HepG2 (cell line): ENCODE data around the gene TPGS1. TPM values are rescaled to one million over a fixed set of nuclear protein-coding genes. Genes with fewer than 3 reads are reported as not detected.

Experiments
- ATF7 ChIP-seq, 2 experiments: fragments of 450-650 bp in 1 of 2; sonication (generic) in 1 of 2; formaldehyde crosslinking in 1 of 2; IDR thresholded peaks; 2 replicates each; pipeline versions ENCODE4 v1.4.0 to v1.6.1; 2016 to 2020; ENCODE audit warnings: antibody characterized with exemption in 1 of 2, mild to moderate bottlenecking in 1 of 2, missing genetic modification reagents in 1 of 2
- FOXK1 ChIP-seq: sonication (generic); formaldehyde crosslinking; IDR thresholded peaks from 2 replicates; pipeline ENCODE4 v1.4.0; 2020; ENCODE audit warnings: low read depth, missing genetic modification reagents, borderline replicate concordance
- HIVEP1 ChIP-seq: sonication (generic); formaldehyde crosslinking; IDR thresholded peaks from 2 replicates; pipeline ENCODE4 v1.4.0; 2020; ENCODE audit warnings: mild to moderate bottlenecking, missing genetic modification reagents
- ISX ChIP-seq: sonication (generic); formaldehyde crosslinking; conservative IDR thresholded peaks from 2 replicates; pipeline ENCODE4 v1.5.0; 2020; ENCODE audit warnings: missing genetic modification reagents
- NFE2L1 ChIP-seq: sonication (generic); formaldehyde crosslinking; IDR thresholded peaks from 2 replicates; pipeline ENCODE4 v1.4.0; 2020; ENCODE audit warnings: missing genetic modification reagents, mild to moderate bottlenecking, borderline replicate concordance
- REL ChIP-seq: sonication (generic); formaldehyde crosslinking; conservative IDR thresholded peaks from 2 replicates; pipeline ENCODE4 v1.8.0; 2022; ENCODE audit warnings: mild to moderate bottlenecking, missing genetic modification reagents, moderate library complexity
- RFX3 ChIP-seq: IDR thresholded peaks from 2 replicates; pipeline ENCODE4 v1.6.1; 2016; ENCODE audit warnings: missing biosample characterization, missing genetic modification reagents
- RFXANK ChIP-seq: IDR thresholded peaks from 2 replicates; pipeline ENCODE4 v1.6.1; 2016
- SCMH1 ChIP-seq: sonication (generic); formaldehyde crosslinking; IDR thresholded peaks from 2 replicates; pipeline ENCODE4 v1.9.0; 2021; ENCODE audit warnings: missing genetic modification reagents, mild to moderate bottlenecking, borderline replicate concordance
- SNRNP70 ChIP-seq: fragments of 200-400 bp; formaldehyde crosslinking; IDR thresholded peaks from 2 replicates; pipeline ENCODE4 v1.6.1; 2017; ENCODE audit warnings: mild to moderate bottlenecking, low read depth, low read length, moderate library complexity
- TBL1XR1 ChIP-seq: fragments of 150-350 bp; IDR thresholded peaks from 2 replicates; pipeline ENCODE4 v1.6.1; 2014; ENCODE audit warnings: borderline replicate concordance, low read length; ENCODE audit not compliant: partially characterized antibody
- TBX2 ChIP-seq: sonication (generic); formaldehyde crosslinking; IDR thresholded peaks from 2 replicates; pipeline ENCODE4 v1.5.0; 2020; ENCODE audit warnings: missing genetic modification reagents, mild to moderate bottlenecking, borderline replicate concordance
- ZBTB38 ChIP-seq: sonication (generic); formaldehyde crosslinking; IDR thresholded peaks from 2 replicates; pipeline ENCODE4 v1.5.1; 2020; ENCODE audit warnings: mild to moderate bottlenecking, missing genetic modification reagents
- ZNF17 ChIP-seq: sonication (generic); formaldehyde crosslinking; IDR thresholded peaks from 2 replicates; pipeline ENCODE4 v1.5.0; 2020; ENCODE audit warnings: mild to moderate bottlenecking, missing genetic modification reagents
- ZNF260 ChIP-seq: sonication (generic); formaldehyde crosslinking; IDR thresholded peaks from 2 replicates; pipeline ENCODE4 v1.4.0; 2020; ENCODE audit warnings: missing genetic modification reagents, low read depth, mild to moderate bottlenecking, borderline replicate concordance
- ZNF263 ChIP-seq: sonication (generic); formaldehyde crosslinking; IDR thresholded peaks from 2 replicates; pipeline ENCODE4 v1.4.0; 2020; ENCODE audit warnings: missing genetic modification reagents
- ZNF296 ChIP-seq: sonication (generic); formaldehyde crosslinking; conservative IDR thresholded peaks from 2 replicates; pipeline ENCODE4 v1.5.0; 2020; ENCODE audit warnings: mild to moderate bottlenecking, missing genetic modification reagents
- ZNF3 ChIP-seq: IDR thresholded peaks from 2 replicates; pipeline ENCODE4 v1.7.0; 2017; ENCODE audit warnings: inconsistent platforms
- ZNF382 ChIP-seq: sonication (generic); formaldehyde crosslinking; IDR thresholded peaks from 2 replicates; pipeline ENCODE4 v1.5.0; 2020; ENCODE audit warnings: missing genetic modification reagents, mild to moderate bottlenecking, borderline replicate concordance
- ZNF496 ChIP-seq: sonication (generic); formaldehyde crosslinking; IDR thresholded peaks from 2 replicates; pipeline ENCODE4 v1.8.1; 2023; ENCODE audit warnings: mild to moderate bottlenecking, moderate library complexity, missing genetic modification reagents; ENCODE audit not compliant: insufficient replicate concordance
- ZNF816 ChIP-seq: sonication (generic); formaldehyde crosslinking; IDR thresholded peaks from 2 replicates; pipeline ENCODE4 v1.8.0; 2022; ENCODE audit warnings: missing genetic modification reagents, mild to moderate bottlenecking, borderline replicate concordance
- polyA plus RNA-seq, 8 experiments: library from polyadenylated mRNA; depleted of rRNA in 3 of 8; stranded (reverse) in 7 of 8; unstranded in 1 of 8; fragments of >200 nt; fragmentation: Illumina TruSeq in 4 of 8; extraction: Trizol in 4 of 8; gene quantifications; 2 replicates each; pipeline versions ENCODE4 v1.2.1 to v1.2.3, GENCODE V29; 2011 to 2016; ENCODE audit warnings: low read depth in 4 of 8, missing spikeins in 1 of 8, mixed read lengths in 1 of 8; ENCODE audit not compliant: insufficient read depth in 1 of 8
- total RNA-seq, 5 experiments: library from RNA; depleted of rRNA; stranded (reverse); fragments of >200 nt; fragmentation: Illumina TruSeq; extraction: Trizol; gene quantifications; 2 replicates each; pipeline ENCODE4 v1.2.3, GENCODE V29; 2016; ENCODE audit warnings: low read depth in 1 of 5
- TF ChIP-seq, protein P1 (sequence below): sonication (generic); formaldehyde crosslinking; IDR thresholded peaks from 2 replicates; pipeline ENCODE4 v1.4.0; 2020; ENCODE audit warnings: missing genetic modification reagents, borderline replicate concordance
- TF ChIP-seq, protein P2 (sequence below): sonication (generic); formaldehyde crosslinking; IDR thresholded peaks from 2 replicates; pipeline ENCODE4 v1.4.0; 2020; ENCODE audit warnings: mild to moderate bottlenecking, low read depth, missing genetic modification reagents
- TF ChIP-seq, protein P3 (sequence below): sonication (generic); formaldehyde crosslinking; IDR thresholded peaks from 2 replicates; pipeline ENCODE4 v1.4.0; 2020; ENCODE audit warnings: missing genetic modification reagents

Gene TPGS1
- total and polyA plus RNA-seq, 2 of the 13 experiments (the other 11 are each of a cell fraction or from before 2014, with no cell fraction given), result 1.1 to 6.2 TPM

DNA sequence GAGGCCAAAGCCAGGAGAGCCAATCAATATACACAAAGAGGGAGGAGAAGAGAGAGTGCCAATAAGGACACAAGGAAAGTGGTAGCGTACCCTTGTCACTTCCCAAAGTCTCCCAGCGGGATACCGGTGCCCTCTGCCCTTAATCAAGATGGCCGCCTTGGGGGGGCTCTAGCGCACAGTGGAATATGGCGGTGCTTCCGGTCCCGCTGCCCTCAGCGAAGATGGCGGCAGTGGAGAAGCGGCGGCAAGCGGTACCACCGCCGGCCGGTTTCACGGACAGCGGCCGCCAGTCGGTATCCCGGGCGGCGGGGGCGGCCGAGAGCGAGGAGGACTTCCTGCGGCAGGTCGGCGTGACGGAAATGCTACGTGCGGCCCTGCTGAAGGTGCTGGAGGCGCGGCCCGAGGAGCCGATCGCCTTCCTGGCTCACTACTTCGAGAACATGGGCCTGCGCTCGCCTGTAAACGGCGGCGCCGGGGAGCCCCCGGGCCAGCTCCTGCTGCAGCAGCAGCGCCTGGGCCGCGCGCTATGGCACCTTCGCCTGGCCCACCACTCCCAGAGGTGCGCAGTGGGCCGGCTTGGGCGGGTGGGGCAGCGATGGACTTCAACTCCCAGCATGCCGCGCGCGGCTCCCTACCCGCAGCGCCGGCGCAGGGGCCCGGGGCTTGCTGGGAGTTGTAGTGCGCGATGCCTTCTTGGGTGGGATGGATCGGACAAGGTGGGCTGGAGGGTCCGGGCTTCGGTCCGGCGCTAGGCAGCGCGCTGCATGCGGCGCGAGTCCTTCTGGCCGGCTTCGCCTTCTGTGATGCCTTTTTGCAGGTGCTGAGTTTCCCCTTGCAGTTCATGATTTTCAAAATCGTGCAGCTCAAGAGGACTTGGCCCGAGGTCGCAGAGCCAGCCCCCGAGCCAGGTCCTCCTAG is at the start of gene TPGS1 (continued):
- TF ChIP-seq, protein P1, sequence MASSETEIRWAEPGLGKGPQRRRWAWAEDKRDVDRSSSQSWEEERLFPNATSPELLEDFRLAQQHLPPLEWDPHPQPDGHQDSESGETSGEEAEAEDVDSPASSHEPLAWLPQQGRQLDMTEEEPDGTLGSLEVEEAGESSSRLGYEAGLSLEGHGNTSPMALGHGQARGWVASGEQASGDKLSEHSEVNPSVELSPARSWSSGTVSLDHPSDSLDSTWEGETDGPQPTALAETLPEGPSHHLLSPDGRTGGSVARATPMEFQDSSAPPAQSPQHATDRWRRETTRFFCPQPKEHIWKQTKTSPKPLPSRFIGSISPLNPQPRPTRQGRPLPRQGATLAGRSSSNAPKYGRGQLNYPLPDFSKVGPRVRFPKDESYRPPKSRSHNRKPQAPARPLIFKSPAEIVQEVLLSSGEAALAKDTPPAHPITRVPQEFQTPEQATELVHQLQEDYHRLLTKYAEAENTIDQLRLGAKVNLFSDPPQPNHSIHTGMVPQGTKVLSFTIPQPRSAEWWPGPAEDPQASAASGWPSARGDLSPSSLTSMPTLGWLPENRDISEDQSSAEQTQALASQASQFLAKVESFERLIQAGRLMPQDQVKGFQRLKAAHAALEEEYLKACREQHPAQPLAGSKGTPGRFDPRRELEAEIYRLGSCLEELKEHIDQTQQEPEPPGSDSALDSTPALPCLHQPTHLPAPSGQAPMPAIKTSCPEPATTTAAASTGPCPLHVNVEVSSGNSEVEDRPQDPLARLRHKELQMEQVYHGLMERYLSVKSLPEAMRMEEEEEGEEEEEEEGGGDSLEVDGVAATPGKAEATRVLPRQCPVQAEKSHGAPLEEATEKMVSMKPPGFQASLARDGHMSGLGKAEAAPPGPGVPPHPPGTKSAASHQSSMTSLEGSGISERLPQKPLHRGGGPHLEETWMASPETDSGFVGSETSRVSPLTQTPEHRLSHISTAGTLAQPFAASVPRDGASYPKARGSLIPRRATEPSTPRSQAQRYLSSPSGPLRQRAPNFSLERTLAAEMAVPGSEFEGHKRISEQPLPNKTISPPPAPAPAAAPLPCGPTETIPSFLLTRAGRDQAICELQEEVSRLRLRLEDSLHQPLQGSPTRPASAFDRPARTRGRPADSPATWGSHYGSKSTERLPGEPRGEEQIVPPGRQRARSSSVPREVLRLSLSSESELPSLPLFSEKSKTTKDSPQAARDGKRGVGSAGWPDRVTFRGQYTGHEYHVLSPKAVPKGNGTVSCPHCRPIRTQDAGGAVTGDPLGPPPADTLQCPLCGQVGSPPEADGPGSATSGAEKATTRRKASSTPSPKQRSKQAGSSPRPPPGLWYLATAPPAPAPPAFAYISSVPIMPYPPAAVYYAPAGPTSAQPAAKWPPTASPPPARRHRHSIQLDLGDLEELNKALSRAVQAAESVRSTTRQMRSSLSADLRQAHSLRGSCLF (CRISPR knock-in tag), result no peak; the same call in 1 of the 2 replicates
- TF ChIP-seq SCMH1 (CRISPR knock-in tag), result no peak
- no peak for TF ChIP-seq TBL1XR1
- TF ChIP-seq, protein P2, sequence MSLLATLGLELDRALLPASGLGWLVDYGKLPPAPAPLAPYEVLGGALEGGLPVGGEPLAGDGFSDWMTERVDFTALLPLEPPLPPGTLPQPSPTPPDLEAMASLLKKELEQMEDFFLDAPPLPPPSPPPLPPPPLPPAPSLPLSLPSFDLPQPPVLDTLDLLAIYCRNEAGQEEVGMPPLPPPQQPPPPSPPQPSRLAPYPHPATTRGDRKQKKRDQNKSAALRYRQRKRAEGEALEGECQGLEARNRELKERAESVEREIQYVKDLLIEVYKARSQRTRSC (CRISPR knock-in tag), result no peak
- peak; percentile 52; the same call in 1 of the 2 replicates for TF ChIP-seq ZNF816
- TF ChIP-seq TBX2, result 0 out of 2 replicates have a peak, but pooled peaks have one; percentile 22
- TF ChIP-seq FOXK1 (CRISPR knock-in tag), result no peak; the same call in 1 of the 2 replicates
- TF ChIP-seq ZNF296 (CRISPR knock-in tag), result no peak
- TF ChIP-seq ZNF3 (CRISPR knock-in tag), result no peak
- 0 out of 2 replicates have a peak, but pooled peaks have one; percentile 37 for TF ChIP-seq NFE2L1 (CRISPR knock-in tag)
- no peak for TF ChIP-seq RFXANK (CRISPR knock-in tag)
- no peak for TF ChIP-seq ZNF496 (CRISPR knock-in tag)
- no peak for TF ChIP-seq ZNF17
- no peak for TF ChIP-seq REL (CRISPR knock-in tag)
- 0 out of 2 replicates have a peak, but pooled peaks have one; percentile 54 for TF ChIP-seq HIVEP1 (CRISPR knock-in tag)
- TF ChIP-seq RFX3 (CRISPR knock-in tag), result no peak
- no peak for TF ChIP-seq SNRNP70
- TF ChIP-seq, protein P3, sequence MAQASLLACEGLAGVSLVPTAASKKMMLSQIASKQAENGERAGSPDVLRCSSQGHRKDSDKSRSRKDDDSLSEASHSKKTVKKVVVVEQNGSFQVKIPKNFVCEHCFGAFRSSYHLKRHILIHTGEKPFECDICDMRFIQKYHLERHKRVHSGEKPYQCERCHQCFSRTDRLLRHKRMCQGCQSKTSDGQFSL (CRISPR knock-in tag), result peak; percentile 100
- TF ChIP-seq ZBTB38, result peak; percentile 23; the same call in 1 of the 2 replicates
- no peak; the same call in 1 of the 2 replicates for TF ChIP-seq ZNF263 (CRISPR knock-in tag)
- TF ChIP-seq ZNF382 (CRISPR knock-in tag), result no peak
- no peak for TF ChIP-seq ISX (CRISPR knock-in tag)
- TF ChIP-seq ATF7 (IDR thresholded peaks at IDR 0.05), result no peak
- TF ChIP-seq ATF7 (CRISPR knock-in tag; IDR thresholded peaks at IDR 0.05), result no peak
- no peak for TF ChIP-seq ZNF260 (CRISPR knock-in tag)
